Right lobe of liver (tissue), 6 donors: ENCODE results near the gene PLCB1. TPM values are rescaled to one million over a fixed set of nuclear protein-coding genes. Genes with fewer than 3 reads are reported as not detected.
A peak's percentile ranks its signal among the peaks of the same experiment; 100 is the strongest.

Experiments used
- ATAC-seq, 4 donors: fragments of 200-7000 bp; cut with Tn5 transposase; one replicate each; pipeline ENCODE4 v1.9.1; 2020; ENCODE audit warnings: mild to moderate bottlenecking in 4 of 4, moderate library complexity in 4 of 4
- DNase-seq, 3 donors: peaks; one replicate each; pipeline ENCODE4 v3.0.0-alpha.2; 2020
- H3K27ac ChIP-seq, 3 donors: fragments of 200-600 bp; one replicate each; pipeline ENCODE4 v1.8.0; 2022
- H3K27me3 ChIP-seq, 2 donors: fragments of 200-600 bp; one replicate each; pipeline ENCODE4 v1.8.0; 2022
- H3K36me3 ChIP-seq, 4 donors: fragments of 200-600 bp; sonication (generic) in 1 of 4; one replicate each; pipeline versions ENCODE4 v1.5.1 to v1.8.0; 2017 to 2022; ENCODE audit warnings: control low read depth in 1 of 4
- H3K4me1 ChIP-seq, 4 donors: fragments of 200-600 bp; sonication (generic) in 1 of 4; one replicate each; pipeline versions ENCODE4 v1.5.1 to v1.8.0; 2017 to 2022; ENCODE audit warnings: control low read depth in 1 of 4
- H3K4me3 ChIP-seq, 3 donors: fragments of 200-600 bp; one replicate each; pipeline ENCODE4 v1.8.0; 2022
- H3K9me3 ChIP-seq, 4 donors: fragments of 200-600 bp; sonication (generic) in 1 of 4; one replicate each; pipeline versions ENCODE4 v1.5.1 to v1.8.0; 2017 to 2022; ENCODE audit warnings: control low read depth in 1 of 4
- POLR2A ChIP-seq: fragments of 450-650 bp; IDR thresholded peaks from one replicate; pipeline ENCODE4 v1.6.1; 2017; ENCODE audit warnings: antibody characterized with exemption, mild to moderate bottlenecking
- WGBS: methylation state at CpG from one replicate; pipeline ENCODE4 v1.1.6; 2018; ENCODE audit warnings: low coverage, low lambda C conversion rate; ENCODE audit not compliant: insufficient coverage; ENCODE audit errors: missing lambda C conversion rate; 5-methylcytosine and 5-hydroxymethylcytosine counted together
- intact Hi-C, 2 donors: fragments of 100-400 bp; cut with DNase I; formaldehyde crosslinking; loops; one replicate each; pipeline versions ENCODE4 v1.11.2 to v1.14.1; 2022
- total RNA-seq, 6 experiments: library from RNA; depleted of rRNA in 2 of 6; stranded (reverse); fragments of >200 nt in 2 of 6; fragmentation: NEBNext Ultra II Directional in 3 of 6; extraction: Animal tissue kit (Norgen Biotek cat#: 25700) in 3 of 6; gene quantifications; one replicate each; pipeline versions ENCODE4 v1.1.0 to v1.2.4, GENCODE V29; 2016 to 2023
- TF ChIP-seq, protein P1 (sequence below), 4 donors: fragments of 200-600 bp in 3 of 4; fragments of 450-650 bp in 1 of 4; IDR thresholded peaks; one replicate each; pipeline versions ENCODE4 v1.5.1 to v1.8.0; 2016 to 2022; ENCODE audit warnings: antibody characterized with exemption in 4 of 4, mild to moderate bottlenecking in 2 of 4
- donor health status: DM: no; HTN: yes; CAD: no.
- donor health status: DM: no; HTN: no; CAD: no.
- donor health status: DM: no; HTN: no; CAD: no.
- donor health status: DM: no; HTN: yes; CAD: no.
- donor health status: DM: no; HTN: yes; CAD: no.

Gene PLCB1
- total RNA-seq, 6 experiments from 2014 or later = 5.0 to 9.9 (median 5.7) TPM

DNA sequence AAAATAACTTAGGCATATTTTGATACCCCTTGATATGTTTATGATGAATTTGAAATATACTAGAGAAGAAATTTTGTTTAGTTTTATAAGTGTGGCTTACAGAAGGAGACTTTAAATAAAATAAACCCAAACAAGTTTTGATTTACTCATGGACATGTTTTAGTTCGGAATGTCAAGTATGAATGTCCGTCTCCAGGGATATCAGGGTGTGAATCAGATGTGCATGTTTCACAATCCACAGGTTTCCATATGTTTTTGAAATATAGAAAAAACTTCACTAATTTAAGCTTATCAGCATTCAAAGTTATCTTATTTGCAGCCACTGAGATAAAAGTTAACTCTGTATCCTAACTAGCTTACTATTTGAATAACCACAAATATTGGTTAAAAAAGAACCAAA is 51.5 kb downstream of the PLCB1 start:
- intact Hi-C loops = no loop called here
- Histone ChIP-seq H3K36me3 (no peaks in the 10 kb centered on the region), H3K9me3 (no peaks in the 10 kb centered on the region), H3K4me3 (no peak overlapping the region), H3K4me1 (no peaks in the 10 kb centered on the region), H3K27me3 (no peaks in the 10 kb centered on the region), H3K27ac (no peak overlapping the region)
- WGBS = 80% methylated on average over 2 of the region's 2 CpGs
- DNase-seq (no peak), ATAC-seq (no peak)
- no peak for TF ChIP-seq POLR2A
- TF ChIP-seq, protein P1, sequence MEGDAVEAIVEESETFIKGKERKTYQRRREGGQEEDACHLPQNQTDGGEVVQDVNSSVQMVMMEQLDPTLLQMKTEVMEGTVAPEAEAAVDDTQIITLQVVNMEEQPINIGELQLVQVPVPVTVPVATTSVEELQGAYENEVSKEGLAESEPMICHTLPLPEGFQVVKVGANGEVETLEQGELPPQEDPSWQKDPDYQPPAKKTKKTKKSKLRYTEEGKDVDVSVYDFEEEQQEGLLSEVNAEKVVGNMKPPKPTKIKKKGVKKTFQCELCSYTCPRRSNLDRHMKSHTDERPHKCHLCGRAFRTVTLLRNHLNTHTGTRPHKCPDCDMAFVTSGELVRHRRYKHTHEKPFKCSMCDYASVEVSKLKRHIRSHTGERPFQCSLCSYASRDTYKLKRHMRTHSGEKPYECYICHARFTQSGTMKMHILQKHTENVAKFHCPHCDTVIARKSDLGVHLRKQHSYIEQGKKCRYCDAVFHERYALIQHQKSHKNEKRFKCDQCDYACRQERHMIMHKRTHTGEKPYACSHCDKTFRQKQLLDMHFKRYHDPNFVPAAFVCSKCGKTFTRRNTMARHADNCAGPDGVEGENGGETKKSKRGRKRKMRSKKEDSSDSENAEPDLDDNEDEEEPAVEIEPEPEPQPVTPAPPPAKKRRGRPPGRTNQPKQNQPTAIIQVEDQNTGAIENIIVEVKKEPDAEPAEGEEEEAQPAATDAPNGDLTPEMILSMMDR (IDR thresholded peaks at IDR 0.05) = no peak

DNA sequence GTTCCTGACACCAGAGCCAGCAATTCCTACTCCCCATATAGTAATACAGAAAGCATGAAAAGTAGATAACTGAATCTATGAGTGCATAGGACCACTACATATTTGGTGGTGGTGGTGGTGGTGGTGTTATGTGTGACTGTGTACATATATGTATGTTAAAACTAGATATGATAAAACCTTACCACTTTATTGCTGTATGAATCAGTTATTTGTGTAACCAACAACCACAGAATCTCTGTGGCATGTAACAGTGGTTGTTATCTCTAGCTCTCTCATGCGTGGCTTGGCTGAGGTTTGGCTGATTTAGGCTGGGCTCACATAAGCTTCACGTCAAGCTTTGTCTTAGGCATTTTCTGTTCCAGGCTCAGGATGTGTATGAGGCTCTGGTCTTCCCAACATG is 55.7 kb downstream of the PLCB1 start:
- Histone ChIP-seq H3K4me1 (peaks cover 0 to 19% (median 0%) of the 10 kb centered on the region in 4 donors), H3K27me3 (no peaks in the 10 kb centered on the region), H3K4me3 (no peak overlapping the region), H3K9me3 (no peaks in the 10 kb centered on the region), H3K27ac (no peak overlapping the region), H3K36me3 (no peaks in the 10 kb centered on the region)
- no peak for TF ChIP-seq POLR2A
- TF ChIP-seq, protein P1 (IDR thresholded peaks at IDR 0.05) = no peak
- no peak for ATAC-seq
- 79% methylated on average over 2 of the region's 2 CpGs for WGBS
- intact Hi-C loops = no loop called here
- DNase-seq = no peak

DNA sequence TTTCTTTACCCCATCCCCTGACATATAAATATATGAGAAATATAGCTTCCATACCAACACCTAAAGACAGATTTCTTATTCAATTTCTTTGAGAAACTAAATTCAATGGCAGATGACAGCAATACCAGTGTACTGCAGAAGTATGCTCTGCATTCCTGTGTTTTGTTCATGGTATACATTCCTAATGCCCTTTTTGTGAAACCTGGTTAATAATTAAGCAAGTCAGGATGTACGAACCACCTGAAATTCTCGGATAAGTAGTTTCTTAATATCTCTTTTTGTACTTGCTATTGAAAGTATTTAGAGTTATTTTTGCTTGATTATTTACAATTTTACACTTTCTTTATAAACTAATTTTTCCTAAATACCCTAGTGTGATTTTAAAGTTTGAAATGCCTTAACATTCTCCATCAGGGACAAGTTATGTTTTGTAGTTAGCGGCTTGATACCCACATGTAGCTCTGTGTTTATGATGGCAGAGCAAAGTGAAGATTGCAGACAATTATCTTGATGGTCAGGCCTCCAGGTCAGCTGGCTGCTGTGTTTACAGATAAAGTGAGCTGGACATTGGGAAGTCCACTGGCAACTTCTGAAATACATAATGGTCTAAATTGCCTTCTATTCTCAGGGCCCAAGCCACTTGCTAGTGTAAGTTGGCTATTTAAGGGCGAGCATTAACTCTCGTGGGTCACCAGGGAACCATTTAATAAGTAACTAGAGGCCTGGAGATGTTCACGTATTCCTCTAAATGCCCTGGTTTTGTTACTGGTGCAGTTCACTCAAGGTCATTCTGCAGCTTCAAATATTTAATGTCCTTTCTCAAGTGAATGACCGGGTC is 58.2 kb downstream of the PLCB1 start:
- ATAC-seq (peak; percentile 88 to 94 (median 90)), DNase-seq (peak in 1 of 3 donors; percentile 65)
- 33% methylated on average over 7 of the region's 7 CpGs for WGBS
- Histone ChIP-seq H3K4me1 (peaks cover 0 to 19% (median 0%) of the 10 kb centered on the region in 4 donors), H3K4me3 (peak overlapping the region in 1 of 3 donors; percentile 9), H3K27ac (peak overlapping the region in 2 of 3 donors; percentile 8 to 62), H3K36me3 (no peaks in the 10 kb centered on the region), H3K9me3 (peaks cover 0 to 5% (median 0%) of the 10 kb centered on the region in 4 donors), H3K27me3 (no peaks in the 10 kb centered on the region)
- intact Hi-C loops = no loop called here
- no peak for TF ChIP-seq POLR2A
- TF ChIP-seq, protein P1 (IDR thresholded peaks at IDR 0.05) = no peak

DNA sequence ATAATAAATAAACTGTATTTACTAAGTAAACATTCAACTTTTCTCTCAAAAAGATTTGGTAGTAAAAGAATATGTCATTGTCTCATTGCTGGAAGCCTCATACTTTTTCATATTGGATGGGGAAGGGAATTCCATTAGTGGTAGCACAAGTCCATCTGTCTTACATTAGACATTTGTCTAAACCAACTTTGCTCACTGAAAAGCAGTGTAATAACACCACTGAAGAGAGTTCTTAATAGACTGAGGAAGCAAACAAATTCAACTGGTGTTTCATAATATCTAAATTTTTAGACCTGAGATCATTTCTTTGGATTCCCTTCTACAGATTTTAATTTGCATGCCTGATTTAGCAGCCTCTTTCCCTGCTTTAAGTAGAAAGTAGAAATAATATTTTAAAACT is 62.7 kb downstream of the PLCB1 start:
- Histone ChIP-seq H3K4me1 (peaks cover 0 to 13% (median 0%) of the 10 kb centered on the region in 4 donors), H3K9me3 (peaks cover 0 to 5% (median 0%) of the 10 kb centered on the region in 4 donors), H3K4me3 (no peak overlapping the region), H3K27ac (no peak overlapping the region), H3K36me3 (no peaks in the 10 kb centered on the region), H3K27me3 (no peaks in the 10 kb centered on the region)
- no peak for TF ChIP-seq POLR2A
- TF ChIP-seq, protein P1 (IDR thresholded peaks at IDR 0.05) = no peak
- no peak for DNase-seq
- intact Hi-C loops = no loop called here
- no peak for ATAC-seq
